GM18517 (cell line): ENCODE data around the gene ARMC7.
"Not testable (repeated sequence)": the region's sequence is repeated elsewhere in the genome, so short reads cannot be mapped to it uniquely, and the experiment has no call there.

Experiments used
- ATAC-seq: cut with Tn5 transposase; IDR thresholded peaks from one replicate; pipeline ENCODE4 v1.9.1; 2021; ENCODE audit warnings: mild to moderate bottlenecking, moderate library complexity; ENCODE audit not compliant: unreplicated experiment

The ARMC7 gene

GRCh38 chr17:75109407-75110233 lies at the start of gene ARMC7:
ARMC7 (plus strand) TSS chr17:75109969; CDS start chr17:75110289, 320 bp downstream.
- peak; percentile 57 for ATAC-seq

GRCh38 chr17:75060434-75061054 lies 49.2 kb upstream of the ARMC7 start:
- ATAC-seq: no peak

GRCh38 chr17:75061055-75061438 lies 48.7 kb upstream of the ARMC7 start:
- ATAC-seq: no peak

DNA sequence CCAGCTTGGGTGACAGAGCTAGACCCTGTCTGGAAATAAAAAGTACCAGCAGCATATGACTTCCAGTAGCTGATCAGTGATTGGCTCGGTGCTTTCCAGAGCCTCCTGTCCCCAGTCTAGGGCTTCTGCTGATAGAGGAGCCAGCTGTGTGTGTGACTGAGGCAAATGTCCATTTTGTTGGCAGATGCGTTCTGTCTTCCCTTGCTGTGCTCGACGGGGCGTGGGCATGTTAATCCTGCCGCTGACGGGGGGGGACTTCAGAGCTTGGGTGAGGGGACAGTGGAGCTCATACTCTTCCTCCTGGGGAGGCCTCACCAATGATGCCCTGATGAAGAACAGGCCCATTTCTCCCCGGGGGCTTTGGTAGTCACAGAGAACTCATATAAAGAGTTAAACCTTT lies 48.2 kb upstream of the ARMC7 start:
- ATAC-seq: no peak

GRCh38 chr17:75063201-75063600 lies 46.6 kb upstream of the ARMC7 start:
- no peak for ATAC-seq

- no peak for ATAC-seq
Measured at GRCh38 chr17:75063626-75064025, 46.1 kb upstream of the ARMC7 start.

GRCh38 chr17:75064040-75064439 lies 45.7 kb upstream of the ARMC7 start:
- no peak for ATAC-seq

DNA sequence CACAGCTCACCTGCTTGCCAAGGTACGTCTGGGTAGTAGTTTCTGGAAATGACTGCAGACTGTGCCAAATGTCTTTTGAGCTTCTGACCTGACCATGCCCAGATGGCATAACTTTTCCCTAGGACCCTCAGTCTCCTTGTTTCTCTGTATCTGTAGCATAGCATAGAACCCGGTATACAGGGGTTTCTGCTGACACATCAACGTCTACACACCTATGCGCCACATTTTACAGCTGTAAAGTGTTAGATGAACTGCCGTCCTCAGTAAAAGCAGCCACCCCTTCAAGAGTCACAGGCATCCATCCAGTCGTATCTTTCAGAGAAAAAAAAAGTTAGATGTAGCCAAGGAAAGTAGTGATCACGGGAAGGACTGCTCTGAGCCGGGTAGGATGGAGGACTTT lies 45.3 kb upstream of the ARMC7 start:
- no peak for ATAC-seq

DNA sequence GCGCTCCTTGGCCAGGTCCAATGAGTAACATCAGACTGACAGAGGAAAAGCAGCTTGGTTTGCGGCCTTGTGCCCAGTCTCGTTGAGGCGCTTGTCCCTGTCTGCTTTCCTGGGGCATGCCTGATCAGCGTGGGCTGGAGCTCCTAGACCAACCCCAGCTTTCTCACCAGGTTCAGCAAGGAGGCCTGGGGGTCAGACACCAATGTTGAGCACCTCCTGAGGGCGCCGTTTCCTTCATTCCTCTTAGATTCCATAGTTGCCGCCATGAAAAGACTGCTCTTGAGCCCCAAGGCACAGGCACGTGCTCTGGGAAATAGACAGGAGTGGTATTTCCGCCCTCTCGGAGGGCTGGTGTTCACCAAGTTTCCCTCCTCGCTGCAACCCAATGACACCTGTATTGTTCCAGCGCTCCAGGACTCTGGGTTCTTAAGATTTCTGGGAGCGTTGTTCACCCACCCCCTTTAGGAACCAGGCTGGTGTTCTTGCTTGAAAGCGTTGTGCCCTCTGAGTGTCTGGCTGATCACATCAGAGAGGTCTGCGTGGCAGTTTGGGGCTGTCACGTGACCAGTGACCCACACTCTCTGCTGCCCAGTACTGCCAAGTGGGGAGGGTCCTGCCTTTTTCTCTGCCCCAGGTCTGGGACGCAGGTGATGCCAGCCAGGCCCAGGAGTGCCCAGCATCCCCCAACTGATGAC lies 44.8 kb upstream of the ARMC7 start:
- ATAC-seq: no peak

DNA sequence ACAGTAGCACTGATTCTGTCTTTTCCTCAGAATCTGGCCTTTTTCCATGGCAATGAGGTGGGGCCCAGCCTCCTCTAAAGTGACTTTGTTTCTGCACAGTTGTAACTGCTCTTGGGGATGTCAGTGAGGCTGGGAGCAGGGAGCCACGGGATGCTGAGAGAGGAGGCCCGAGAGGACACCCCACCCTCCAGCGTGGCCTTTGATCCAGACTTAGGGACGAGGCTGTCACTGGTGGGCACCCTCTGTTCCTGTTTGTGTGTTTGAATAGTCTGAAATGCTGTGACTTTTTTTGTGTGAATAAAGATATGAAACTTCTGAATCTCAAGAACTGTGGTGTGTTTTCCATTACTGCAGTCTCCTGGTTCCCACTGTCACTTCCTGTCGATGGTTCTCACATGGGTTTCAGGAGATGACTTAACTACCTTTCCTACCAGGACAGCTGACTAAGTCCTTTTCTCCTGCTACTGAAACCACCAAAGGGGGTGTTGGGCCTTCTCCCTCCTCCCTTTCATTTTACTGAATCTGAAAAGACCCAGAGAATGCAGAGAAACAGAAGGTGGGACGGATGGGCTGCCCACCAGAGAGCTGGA lies 44.1 kb upstream of the ARMC7 start:
- ATAC-seq: no peak

DNA sequence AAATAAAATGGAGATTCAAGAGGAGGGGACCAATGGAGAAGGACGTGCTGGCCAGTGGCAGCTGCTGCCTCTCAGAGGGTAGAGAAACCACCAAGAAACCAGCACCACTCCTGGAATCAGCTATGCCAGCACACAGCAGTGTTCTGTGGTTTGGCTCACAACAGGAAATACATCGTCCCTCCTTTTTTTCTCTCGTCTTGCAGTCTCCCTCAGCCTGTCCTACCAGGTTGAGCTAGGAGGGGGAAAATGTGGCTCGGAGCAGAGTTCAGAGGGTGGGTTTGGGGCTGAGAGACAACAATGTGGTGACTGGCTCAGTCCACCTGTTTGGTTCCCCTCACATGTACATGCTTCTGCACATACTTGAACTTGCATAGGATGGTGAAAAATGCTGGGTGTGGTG lies 41.9 kb upstream of the ARMC7 start:
- ATAC-seq: no peak

DNA sequence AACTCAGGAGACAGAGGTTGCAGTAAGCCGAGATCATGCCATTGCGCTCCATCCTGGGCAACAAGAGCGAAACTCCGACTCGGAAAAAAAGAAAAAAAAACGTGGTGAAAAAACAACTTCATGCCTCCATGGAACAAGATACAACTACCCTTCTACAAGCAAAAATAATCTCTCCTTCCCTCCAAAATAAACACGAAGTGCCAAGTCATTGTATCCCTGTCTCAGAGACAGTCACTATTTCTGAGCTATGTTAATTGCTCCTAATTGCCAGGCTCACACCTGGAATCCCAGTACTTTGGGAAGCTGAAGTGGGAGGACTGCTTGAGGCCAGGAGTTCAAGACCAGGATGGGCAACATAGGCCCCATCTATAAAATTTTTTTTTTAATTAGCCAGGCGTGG lies 41.0 kb upstream of the ARMC7 start:
- no peak for ATAC-seq

- ATAC-seq: no peak
Measured at GRCh38 chr17:75069783-75070182, 40.0 kb upstream of the ARMC7 start.

DNA sequence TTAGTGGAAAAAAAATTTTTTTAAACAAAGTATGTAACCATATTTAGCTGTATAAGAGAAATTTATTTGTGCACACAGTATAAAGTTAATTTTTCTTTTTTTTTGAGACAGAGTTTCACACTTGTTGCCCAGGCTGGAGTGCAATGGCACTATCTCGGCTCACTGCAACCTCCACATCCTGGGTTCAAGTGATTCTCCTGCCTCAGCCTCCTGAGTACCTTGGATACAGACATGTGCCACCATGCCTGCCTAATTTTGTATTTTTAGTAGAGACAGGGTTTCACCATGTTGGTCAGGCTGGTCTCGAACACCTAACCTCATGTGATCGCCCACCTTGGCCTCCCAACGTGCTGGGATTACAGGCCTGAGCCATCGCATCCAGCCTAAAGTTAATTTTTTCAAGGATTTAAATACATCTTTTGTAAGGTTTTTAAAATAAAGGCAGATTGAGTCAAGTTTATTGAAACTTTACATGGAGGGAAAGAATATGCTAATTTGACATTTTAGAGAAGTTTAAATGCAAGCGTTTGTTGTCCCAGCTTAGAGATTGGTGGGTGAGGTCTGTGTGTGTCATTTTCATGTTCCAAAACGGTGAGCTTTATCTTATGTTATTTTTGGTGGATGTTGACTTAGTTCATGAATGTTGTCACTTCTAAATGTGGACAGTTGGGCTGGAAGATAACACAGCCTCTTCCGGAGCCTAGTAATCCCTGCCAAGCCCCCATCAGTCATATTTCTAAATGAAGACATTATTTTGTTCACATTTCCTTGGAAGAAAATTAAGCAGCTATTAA lies 38.1 kb upstream of the ARMC7 start:
- ATAC-seq: not testable (repeated sequence)

DNA sequence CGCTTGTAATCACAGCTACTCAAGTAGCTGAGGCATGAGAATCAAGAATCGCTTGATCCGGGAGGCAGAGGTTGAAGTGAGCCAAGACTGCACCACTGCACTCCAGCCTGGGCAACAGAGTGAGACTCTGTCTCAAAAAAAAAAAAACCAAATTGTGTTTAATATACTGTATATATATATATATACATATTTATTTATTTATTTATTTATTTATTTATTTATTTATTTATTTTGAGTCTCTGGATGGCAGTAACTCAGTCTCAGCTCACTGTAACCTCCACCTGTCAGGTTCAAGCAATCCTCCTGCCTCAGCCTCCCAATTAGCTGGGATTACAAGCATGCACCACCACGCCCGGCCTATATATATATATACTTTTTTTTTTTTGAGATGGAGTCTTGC lies 36.9 kb upstream of the ARMC7 start:
- ATAC-seq: not testable (repeated sequence)

DNA sequence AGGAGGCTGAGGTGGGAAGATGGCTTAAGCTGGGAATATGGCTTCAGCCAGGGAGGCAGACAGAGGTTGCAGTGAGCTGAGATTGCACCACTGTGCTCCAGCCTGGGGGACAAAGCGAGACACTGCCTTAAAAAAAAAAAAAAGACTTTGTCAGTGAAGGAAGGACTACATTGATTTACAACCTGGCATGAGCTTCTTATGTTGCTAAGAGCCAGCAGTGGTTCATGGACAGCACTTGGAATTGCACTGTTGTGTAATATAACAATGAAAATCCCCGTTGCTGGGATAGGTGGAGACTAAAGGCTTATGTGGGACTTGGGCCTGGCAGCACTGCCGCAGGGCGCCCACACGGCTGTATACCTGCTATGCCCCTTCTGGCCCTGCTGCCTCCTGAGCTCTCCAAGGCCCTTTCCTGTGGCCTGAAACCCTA lies 36.1 kb upstream of the ARMC7 start:
- ATAC-seq: no peak

DNA sequence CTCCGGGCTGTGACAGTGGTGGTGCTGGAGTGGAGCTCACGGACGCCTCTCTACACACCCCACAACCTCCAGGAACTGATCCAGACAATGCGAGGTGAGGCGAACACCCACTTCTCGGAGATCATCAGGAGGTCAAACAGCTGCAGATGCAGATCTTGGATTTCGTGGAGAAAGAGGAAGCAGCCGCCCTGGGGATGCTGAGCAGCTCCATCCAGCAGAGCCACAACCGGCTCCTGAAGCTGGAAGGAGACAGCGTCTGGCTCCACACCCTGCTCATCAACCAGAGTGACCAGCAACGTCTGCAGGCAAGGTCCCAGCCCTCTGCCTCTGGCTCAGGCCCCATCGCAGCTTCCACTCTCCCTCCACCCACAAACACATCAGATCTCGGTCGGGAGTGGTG lies 35.2 kb upstream of the ARMC7 start:
- no peak for ATAC-seq

DNA sequence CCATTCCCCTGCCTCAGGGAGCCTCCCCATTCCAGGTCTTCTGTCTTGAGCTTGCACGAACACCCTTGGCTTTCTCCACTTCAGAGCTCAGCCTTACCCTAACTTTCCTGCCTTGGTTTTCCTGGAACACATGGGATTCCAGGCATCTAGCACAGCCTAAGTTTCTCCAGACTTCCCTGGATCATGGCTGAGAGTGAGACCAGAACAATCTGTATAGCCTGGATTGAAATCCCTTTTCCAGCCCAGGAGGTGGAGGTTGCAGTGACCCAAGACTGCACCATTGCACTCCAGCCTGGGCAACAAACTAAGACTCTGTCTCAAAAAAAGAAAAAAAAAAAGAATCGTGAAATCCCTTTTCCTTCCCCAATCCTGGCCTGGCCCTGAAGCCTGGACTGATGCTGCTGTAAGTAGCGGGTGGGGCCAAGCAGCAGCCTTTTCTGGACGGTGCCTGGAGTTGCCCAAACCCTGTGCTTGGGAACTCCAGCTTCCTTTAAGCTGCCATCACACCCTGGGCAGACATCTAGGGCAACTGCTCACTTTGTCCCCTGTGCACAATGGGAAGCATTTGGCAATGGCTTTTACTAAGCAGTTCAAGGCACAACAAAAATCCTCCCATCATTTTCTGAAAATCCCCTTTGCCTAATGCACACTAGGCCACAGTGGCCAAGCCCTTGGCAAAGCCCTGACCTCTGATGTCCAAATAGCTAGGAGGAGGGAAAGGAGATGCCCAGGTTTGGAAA lies 34.0 kb upstream of the ARMC7 start:
- ATAC-seq: no peak

GRCh38 chr17:75077072-75077495 lies 32.7 kb upstream of the ARMC7 start:
- no peak for ATAC-seq
